Fibroblast of the aortic adventitia (primary cell): Measurements from ENCODE around the gene MYH2. TPM values are rescaled to one million over a fixed set of nuclear protein-coding genes. Genes with fewer than 3 reads are reported as not detected.
A peak's percentile ranks its signal among the peaks of the same experiment; 100 is the strongest.

Source experiments
- DNase-seq: peaks from one replicate; pipeline ENCODE4 v3.0.0-alpha.2; 2010; ENCODE audit warnings: low read depth
- H3K4me3 ChIP-seq: 2 replicates; pipeline ENCODE4 v1.5.1; 2011; ENCODE audit warnings: low read depth, mild to moderate bottlenecking, control low read depth, low read length, moderate library complexity
- CTCF ChIP-seq: IDR thresholded peaks from 2 replicates; pipeline ENCODE4 v1.5.1; 2011; ENCODE audit warnings: mild to moderate bottlenecking, low read length, control low read depth, inconsistent platforms; ENCODE audit not compliant: insufficient read depth
- total RNA-seq: library from RNA; depleted of rRNA; stranded (reverse); fragments of >200 nt; gene quantifications from 2 replicates; pipeline ENCODE4 v1.2.3, GENCODE V29; 2012; ENCODE audit warnings: low replicate concordance

MYH2 gene
- total RNA-seq, 1 donor: not detected

- no peak overlapping the region for H3K4me3 ChIP-seq
- no peak for DNase-seq
- TF ChIP-seq CTCF: no peak
These were observed 24.9 kb upstream of the MYH2 start for GRCh38 chr17:10574324-10574723.

GRCh38 chr17:10563991-10564660 lies 14.7 kb upstream of the MYH2 start:
- no peak overlapping the region for H3K4me3 ChIP-seq

GRCh38 chr17:10558049-10558448 lies 8.6 kb upstream of the MYH2 start:
- no peak for TF ChIP-seq CTCF
- H3K4me3 ChIP-seq: no peak overlapping the region
- DNase-seq: no peak

More at GRCh38 chr17:10563991-10564660, 14.7 kb upstream of the MYH2 start:
- TF ChIP-seq CTCF: no peak
- no peak for DNase-seq

- no peak overlapping the region for H3K4me3 ChIP-seq
- DNase-seq: peak; percentile 70
- no peak for TF ChIP-seq CTCF
These were observed 8.0 kb upstream of the MYH2 start for GRCh38 chr17:10557422-10557821.

GRCh38 chr17:10556301-10557005 lies 7.0 kb upstream of the MYH2 start:
- TF ChIP-seq CTCF: no peak
- DNase-seq: no peak
- no peak overlapping the region for H3K4me3 ChIP-seq

- TF ChIP-seq CTCF: no peak
- DNase-seq: no peak
- no peak overlapping the region for H3K4me3 ChIP-seq
These were observed 556 bp upstream of the MYH2 start for GRCh38 chr17:10550014-10550413.
